Ammon's horn (tissue), 1 donor: ENCODE data around the gene PRRG4.
"Not testable (repeated sequence)": the region's sequence is repeated elsewhere in the genome, so short reads cannot be mapped to it uniquely, and the experiment has no call there.

Experiments used
- DNase-seq: peaks from one replicate; pipeline ENCODE4 v3.0.0-alpha.2; 2016; ENCODE audit warnings: low spot score

Gene PRRG4

DNA sequence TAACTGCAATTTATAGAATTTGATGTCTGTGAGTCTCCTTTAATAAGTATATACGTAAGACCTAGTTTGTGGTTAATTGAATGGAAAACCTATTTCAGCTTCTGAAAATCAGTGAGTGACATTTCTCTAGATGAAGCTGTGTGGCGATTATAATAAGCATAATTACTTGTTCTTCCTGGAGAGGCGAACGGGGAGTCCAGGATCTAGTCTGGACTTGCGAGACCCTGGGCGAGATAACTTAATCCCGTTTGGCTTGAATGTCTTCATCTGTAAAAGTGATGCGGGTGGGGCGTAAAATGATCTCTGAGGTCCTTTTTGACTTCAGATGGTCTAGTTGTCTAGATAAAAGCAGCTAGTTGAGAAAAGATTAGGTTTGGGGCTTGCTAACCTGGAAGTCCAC lies 1.1 kb downstream of the PRRG4 start:
- DNase-seq: no peak

DNA sequence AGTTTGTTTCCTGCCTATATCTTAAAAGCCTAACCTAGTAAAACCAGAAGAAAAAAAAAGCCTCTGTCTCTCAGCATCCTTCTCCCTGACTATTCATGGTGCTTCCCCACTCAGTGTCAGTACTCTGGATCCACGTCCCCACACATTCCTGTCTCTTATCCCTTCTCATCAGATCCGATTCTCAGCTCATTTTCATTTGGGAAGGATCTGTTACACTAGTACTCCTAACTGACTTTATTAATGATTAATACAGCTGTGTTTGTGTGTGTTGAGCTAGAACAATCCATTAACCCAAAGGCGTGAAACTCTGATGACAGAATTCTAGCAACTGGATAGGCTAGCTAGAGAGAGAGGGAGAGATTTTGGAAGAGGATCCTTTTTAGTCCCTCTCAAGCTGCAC lies 1.5 kb downstream of the PRRG4 start:
- DNase-seq: no peak

DNA sequence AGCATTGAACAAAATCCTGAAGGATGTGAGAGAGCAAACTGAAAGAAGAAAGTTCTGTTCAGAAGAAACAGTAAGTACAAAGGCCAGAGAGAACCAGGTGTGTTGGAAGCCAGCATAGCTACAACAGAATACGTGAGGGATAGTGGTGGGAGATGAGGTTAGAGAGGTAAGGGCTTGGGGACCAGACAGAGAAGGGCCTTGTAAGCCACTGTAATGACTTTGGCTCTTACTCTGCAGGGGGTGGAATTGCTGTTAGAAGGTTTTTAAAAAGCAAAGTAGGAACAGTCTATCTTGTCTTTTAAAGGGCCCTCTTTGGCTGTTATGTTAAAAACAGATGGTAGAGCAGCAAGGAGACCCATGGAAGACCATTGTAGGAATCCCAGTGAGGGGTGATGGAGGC lies 4.2 kb downstream of the PRRG4 start:
- DNase-seq: no peak

DNA sequence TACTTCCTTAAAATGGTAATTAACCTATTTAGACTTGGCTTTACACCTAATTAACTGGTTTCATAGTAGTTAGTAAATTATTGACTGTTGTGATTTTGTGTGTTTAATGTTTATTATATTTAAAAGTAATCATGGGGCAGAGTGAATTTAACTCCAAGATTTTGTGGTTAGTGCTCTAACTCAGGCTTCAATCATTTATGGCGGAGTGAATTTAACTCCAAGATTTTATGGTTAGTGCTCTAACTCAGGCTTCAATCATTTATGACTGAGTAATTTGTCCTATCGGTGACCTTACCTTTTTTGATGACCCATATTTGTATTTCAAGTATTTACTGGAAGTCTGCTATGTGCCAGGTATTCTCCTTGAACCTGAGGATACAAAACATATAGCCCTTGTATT lies 7.2 kb downstream of the PRRG4 start:
- DNase-seq: no peak

DNA sequence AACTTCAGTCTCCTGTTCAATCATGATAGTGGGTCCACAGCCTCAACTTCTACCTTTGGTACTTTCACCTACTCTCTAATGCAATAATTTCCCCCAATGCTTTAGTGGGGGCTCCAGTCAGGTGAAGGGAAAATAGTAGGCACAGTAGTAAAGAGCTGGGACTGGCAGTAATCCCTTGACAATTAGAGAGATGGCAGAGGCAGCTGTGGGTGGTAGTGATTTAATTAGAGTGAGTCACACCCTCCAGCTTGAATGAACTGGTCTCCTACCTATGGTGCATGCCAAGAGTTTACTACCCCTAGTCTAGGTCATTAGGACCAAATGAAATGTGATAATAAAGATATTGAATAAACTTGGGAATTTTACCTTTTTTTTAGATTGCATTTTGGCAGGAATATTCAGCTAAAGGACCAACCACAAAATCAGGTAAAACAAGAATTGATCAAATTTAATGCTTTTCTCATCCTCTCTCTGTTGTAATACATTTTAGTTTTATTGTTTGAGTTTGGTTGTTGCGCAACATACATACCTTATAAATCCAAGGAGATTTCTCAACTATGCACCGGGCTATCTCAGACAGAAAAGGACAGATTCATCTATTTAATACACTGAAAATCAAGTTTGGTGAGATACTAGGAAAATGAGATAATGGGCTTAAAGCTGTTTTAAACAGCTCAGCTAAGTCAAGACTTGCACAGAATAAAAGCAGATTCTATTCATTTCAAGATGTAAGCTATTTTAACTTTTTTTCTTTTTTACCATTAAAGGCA lies 9.0 kb downstream of the PRRG4 start:
- no peak for DNase-seq

DNA sequence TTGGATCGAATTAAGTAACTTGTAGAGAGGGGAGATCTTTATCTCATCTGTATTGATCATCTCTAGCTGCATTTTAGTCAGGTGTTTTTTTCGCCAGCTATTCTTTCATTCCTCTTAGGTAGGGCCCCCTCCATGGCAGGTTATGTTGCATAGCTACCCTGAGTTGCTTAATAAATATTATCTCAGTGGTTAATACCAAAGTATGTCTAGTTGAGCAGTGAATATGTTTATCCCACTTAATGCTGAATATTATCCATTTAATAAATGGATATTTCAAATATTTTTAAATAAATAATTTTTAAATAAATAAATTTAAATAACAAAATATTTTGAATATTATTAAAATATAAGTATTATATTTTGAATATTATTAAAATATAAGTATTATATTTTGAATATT lies 9.6 kb downstream of the PRRG4 start:
- DNase-seq: no peak

DNA sequence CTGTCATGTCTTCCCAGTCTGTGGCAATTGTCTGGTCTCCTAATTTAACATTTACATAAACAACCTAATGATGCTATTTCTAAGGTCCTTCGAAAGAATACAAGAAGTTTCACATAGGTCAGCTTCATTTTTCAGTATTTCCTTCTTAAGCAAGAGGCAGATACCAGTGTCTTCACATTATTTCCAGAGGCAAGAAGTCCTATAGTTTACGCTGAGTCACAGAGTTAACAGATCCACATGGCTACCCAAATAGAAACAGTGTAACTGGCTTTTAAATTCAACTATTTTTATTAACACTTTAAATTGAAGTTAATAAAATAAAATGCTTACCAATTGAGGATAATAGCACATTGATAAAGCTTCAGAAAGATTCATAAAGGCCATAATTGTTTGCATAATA lies 10.9 kb downstream of the PRRG4 start:
- no peak for DNase-seq

DNA sequence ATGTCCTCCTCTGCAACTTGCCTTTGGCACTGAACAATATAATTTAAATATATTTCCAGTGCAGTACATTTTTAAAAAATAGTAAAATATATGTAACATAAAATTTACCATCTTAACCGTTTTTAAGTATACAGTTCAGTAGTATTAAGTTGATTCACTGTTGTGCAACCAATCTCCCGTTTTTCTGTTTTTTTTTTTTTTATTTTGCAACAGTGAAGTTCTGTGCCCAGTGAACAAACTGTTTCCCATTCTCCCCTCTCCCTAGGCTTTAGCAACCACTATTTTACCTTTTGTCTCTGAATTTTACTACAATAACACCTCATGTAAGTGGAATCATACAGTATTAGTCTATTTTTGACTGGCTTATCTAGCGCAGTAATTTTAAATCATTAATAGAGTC lies 13.8 kb downstream of the PRRG4 start:
- no peak for DNase-seq

DNA sequence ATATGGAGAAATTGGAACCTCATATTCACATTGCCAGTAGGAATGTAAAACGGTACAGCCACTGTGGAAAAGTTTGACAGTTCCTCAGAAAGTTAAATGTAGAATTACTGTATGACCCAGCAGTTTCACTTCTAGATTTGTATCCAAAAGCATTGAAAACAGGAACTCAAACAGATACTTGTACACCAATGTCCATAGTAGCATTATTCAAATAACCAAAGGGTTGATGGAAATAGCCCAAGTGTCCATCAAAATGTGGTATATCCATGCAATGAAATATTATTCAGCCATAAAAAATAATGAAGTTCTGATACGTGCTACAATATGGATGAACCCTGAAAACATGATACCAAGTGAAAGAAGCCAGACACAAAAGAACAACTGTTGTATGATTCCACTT lies 17.8 kb downstream of the PRRG4 start:
- peak; percentile 32 for DNase-seq

DNA sequence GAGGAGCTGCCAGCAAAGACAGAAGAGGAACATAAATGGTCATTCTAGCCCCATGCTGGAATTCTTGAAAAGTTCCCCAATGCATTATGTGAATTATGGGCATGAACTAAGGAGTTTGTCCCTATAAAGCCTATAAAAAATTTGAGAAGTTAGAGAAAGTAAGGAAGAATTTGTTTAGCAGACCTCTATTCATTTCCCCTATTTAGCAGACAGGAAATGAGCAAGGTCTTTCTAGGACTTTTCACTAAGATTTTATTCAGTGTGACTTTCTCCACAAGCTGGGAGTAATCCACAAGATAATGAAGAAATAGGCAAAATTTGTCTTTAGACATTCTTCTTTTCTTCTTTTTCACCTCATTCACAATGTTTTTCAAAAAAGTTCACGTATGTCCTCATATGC lies 20.0 kb downstream of the PRRG4 start:
- DNase-seq: no peak

DNA sequence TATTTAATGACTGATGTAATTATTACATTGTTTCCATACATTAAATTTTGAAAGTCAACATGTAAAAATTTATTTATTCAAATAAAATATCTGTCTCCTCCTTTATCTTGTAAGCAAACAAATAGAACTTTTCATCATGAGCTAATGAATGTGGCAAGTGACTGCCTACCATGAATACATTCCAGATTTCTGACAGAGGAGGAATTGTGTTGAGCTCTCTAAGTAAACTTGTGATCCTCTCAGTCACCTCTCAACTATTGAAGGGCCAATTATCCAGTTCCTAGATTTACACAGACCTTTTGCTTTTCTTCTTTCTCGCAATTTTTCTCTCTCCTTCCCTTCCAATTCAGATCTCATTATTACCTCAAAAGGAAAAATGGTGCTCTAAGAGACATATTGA lies 21.5 kb downstream of the PRRG4 start:
- peak; percentile 14 for DNase-seq

DNA sequence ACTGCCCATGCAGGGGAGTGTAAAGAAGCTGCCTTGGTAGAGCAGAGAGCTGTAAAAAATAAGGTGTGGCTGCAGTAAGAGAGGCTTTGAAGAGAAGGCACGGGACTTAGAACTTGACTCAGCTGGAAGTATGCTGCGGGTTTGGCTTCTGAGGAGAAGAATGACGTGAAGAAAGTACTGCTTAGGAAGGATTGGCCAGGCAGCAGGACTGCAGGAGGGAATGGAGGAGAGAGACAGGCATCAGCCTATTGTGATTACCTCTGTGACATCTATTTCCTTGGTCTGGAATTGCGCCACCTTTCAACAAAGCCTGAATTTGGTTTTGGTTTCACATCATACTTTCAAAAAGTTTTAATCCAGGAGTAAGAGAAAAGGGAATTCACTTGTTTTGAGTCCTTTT lies 22.5 kb downstream of the PRRG4 start:
- DNase-seq: no peak

DNA sequence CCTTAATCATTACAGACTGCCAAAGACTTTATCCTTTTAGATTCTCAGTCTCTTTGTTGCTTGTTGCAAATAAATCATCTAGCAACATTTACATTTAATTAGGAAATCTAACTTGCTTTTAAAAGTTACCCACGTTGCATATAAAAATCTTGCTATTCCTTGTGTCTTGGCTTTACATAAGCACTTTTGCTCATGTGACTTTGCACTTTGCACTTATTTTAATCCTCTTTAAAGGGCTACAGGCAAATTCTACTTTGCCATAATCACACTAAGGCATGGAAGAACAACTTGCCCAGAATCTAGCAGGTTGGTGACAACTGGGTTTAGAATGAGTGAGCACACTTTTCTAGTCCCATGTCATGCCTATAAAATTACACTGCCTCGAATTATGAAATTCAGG lies 25.9 kb downstream of the PRRG4 start:
- no peak for DNase-seq

DNA sequence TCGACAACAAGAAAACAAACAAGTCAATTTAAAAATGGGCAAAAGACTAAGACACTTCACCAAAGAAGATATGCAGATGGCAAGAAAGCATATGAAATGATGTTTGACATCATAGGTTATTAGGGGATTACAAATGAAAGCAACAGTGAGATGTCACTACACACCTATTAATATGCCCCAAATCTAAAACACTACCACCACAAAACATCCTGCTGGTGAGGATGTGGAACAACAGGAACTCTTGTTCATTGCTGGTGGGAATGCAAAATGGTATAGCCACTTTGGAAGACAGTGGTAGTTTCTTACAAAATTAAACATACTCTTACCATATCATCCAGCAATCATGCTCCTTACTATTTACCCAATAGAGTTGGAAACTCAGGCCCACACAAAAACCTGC lies 29.0 kb downstream of the PRRG4 start:
- DNase-seq: no peak

DNA sequence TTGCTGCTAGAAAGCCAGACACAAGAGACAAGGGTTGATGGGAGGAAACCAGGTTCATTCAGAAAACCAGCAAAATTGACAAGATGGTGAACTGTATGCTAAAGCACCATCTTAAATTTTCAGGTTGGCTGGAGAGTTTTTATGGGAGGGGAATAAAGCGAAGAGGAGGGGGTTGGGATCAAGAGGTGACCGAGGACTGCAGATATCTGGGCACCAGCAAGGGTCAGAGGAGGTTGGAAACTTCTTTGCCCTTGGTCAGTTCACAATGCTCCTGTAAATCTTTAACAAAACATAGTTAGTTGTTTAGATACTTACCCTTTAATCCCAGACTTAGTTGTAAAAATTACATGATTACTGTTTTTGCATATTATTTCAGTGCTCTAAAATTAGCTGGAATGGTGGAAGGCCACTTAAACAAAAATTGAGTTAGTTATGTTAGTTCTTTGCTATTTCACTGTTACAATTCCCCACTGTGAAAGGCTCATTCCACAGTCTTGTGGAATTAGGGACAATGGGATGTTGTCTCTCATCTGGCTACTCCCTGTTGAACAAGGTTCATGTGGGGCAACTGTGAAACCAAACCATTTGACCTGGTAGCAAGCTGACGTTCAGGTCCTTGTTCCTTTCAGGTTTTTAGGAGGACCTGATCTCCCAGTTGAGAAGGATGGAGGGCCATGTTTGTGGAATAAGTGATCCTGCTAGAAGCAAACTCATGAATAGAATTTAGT lies 32.3 kb downstream of the PRRG4 start:
- no peak for DNase-seq

DNA sequence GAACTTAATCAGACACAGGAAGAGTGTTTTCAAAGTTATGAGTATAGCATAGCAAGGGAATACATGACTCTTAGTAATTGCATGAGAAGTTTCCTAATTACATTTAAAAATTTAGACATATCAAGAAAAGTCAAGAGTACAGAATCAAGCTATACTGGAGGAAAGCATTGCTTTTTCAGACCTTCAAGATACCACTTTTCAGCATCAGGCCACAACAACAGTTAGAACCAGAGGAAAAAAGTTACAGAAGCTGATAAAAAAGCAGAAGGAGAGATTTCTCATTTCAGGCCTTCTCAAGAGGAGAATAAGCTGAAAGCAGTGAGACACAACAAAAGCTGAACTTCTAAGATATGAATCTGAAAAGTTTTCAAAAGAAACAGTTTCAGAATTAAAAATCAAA lies 34.8 kb downstream of the PRRG4 start:
- DNase-seq: no peak

DNA sequence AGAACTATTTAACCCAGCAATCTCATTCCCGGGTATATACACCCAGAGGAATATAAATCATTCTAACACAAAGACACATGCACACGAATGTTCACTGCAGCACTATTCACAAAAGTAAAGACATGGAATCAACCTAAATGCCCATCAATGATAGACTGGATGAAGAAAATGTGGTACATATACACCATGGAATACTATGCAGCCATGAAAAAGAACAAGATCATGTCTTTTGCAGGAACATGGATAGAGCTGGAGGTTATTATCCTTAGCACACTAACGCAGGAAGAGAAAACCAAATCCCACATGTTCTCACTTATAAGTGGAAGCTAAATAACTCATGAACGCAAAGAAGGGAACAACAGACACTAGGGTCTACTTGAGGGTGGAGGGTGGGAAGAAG lies 39.0 kb downstream of the PRRG4 start:
- not testable (repeated sequence) for DNase-seq

DNA sequence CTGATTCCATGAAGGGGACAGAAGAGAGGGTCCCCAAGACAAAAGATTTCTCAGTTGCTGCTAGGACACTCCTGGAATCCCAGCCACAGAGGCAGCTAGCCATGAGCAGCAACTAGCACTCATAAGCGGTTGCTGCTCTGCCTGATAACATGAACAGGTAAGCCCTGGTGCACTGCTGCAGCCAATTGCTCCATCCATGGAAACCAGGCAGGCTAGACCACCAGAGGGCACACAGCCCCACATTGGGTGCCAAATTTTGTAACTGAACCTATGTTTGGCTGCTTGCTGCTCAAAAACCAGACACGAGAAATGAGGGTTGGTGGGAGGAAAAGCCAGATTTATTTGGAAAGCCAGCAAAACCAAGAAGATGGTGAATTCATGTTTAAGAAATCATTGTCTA lies 40.9 kb downstream of the PRRG4 start:
- DNase-seq: no peak

DNA sequence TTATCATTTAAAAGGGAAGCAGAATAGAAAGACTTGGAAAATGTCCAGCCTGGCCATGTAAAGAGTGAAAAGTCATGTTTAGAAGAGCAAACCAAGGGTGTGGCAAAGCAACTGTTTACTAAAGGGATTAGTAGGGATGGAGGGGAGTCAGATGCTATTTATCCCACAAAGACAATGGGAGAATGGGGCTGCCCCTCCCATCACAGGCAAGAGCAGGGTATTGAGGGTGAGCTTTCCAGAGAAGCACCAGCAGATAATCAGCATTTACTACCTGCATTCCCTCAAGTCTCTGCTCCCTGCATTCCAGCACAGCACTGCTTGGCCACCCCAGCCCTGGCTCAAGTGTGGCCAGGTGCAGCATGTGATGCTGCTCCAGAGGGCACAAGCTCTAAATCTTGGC lies 44.4 kb downstream of the PRRG4 start:
- DNase-seq: no peak

DNA sequence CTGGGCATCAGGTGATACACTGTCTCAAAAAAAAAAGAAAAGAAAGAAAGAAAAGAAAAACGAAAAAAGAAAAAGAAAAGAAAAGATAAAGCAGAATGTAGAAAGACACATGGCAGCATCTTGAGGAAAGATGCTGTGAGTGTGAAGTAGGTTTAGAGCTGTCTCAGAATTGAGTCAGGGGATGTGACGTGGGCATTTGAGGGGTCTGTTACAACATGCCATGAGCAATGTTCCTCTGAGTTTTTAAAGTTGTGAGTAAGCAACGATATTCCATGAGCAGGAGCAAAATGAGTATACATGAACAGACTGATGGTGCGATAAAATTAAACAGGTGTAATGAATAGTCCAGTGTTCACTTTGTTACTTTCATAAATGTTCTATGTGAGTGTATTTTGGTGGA lies 51.6 kb downstream of the PRRG4 start:
- no peak for DNase-seq

DNA sequence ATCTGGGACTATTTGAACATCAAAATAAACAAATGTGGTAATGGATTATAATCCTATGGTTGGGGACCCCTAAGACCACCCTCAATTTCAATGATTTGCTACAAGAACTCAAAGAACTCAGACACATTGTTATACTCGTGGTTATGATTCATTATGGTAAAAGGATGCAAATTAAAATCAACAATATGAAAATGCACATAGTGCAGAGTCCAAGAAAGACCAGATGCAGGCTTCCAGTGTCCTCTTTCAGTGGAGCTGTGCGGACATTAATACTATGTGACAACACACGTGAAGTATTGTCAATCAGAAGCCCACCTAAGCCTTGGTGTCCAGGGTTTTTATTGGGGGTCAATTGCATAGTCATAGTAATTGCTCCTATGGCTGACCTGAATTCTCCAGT lies 53.7 kb downstream of the PRRG4 start:
- no peak for DNase-seq

DNA sequence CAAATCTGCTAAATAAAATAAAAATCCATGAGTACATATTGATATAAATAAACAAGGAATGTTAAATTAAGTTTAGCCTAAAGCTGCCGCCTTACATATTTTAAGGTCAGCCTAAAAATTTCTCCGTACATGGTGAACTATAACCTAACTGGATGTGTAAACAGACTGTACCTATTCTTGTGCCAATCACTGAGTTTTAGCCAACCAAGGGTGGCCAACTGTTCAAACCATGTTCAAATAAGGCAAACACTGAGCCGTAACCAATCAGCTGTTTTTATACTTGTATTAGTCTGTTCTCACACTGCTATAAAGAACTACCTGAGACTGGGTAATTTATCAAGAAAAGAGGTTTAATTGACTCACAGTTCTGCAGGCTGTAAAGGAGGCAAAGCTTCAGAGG lies 54.3 kb downstream of the PRRG4 start:
- DNase-seq: no peak

DNA sequence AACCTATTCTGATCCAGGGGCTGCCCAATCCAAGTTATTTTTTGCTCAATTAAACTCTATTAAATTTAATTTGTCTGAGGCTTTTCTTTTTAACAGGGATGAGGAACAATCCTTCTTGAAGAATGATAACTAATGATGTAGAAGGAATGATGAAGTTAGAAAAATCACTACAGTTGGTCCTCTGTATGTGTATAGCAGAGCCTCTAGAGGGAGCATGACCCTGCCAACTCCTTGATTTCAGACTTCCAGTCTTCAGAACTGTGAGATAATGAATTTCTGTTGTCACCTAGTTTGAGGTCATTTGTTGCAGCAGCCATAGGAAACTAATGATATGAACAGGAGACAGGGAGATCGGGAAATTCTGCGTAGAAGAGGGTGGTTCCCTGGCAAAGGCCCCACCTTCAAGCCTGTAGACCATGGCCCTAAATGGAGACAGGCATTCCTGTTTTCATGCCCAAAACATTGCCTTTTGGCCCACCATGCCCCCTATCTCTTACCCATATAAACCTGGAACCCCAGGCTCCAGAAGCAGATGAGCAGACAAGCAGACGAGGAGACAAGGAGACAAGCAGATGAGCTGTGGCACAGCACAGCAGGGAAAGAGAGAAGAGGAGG lies 55.1 kb downstream of the PRRG4 start:
- no peak for DNase-seq

DNA sequence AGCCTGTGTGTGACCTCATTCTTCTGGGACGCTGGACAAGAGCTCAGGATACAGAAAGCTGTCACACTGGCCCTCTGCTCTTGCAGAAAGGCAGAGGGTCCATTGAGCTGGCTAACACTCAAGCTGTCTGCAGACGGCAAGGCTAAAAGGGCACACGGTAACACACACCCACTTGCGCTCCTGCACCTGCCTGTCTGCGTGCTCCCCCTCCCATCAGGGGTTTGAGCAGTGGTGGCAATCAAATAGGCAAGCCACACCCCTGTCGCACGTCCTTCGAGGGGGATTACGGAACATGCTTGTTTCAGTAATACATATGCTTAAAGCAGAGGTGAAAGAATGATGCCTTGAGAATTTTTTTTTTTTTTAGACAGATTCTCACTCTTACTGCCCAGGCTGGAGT lies 55.8 kb downstream of the PRRG4 start:
- no peak for DNase-seq
